ENCODE data around the gene SFR1. TPM values are rescaled to one million over a fixed set of nuclear protein-coding genes. Genes with fewer than 3 reads are reported as not detected.
"Not testable (repeated sequence)": the region's sequence is repeated elsewhere in the genome, so short reads cannot be mapped to it uniquely, and the experiment has no call there.

Gene SFR1
- total and polyA plus RNA-seq, 5 donors, result 7.0 to 8.4 (median 7.1) TPM

GRCh38 chr10:104174136-104174535, 52.2 kb downstream of the SFR1 start:
- H3K27ac ChIP-seq (ENCODE audit: low read length); H3K4me1 ChIP-seq (ENCODE audit: control insufficient read depth, insufficient read depth, low read length); H3K9me3 ChIP-seq (ENCODE audit: control insufficient read depth, low read length); intact Hi-C loops (cut with DNase I); H3K4me3 ChIP-seq (ENCODE audit: low read length); H3K27me3 ChIP-seq (ENCODE audit: control insufficient read depth, insufficient read depth); ATAC-seq; DNase-seq: not testable (repeated sequence)
- WGBS, result 86% methylated on average over 1 of the region's 1 CpG

Other genes with a start within 250 kb of the SFR1 start
- 10 to 100 TPM; 24.3 to 26.8 (median 25.1) TPM for gene STN1, start 204.0 kb upstream of the SFR1 start, total RNA-seq
- gene STN1, start 204.0 kb upstream of the SFR1 start, polyA plus RNA-seq, result 26.8 TPM
- 10 to 100 TPM; 32.8 to 40.5 (median 36.4) TPM for gene SLK, start 155.0 kb upstream of the SFR1 start, total RNA-seq
- gene SLK, start 155.0 kb upstream of the SFR1 start, polyA plus RNA-seq, result 12.7 TPM
- gene COL17A1, start 36.3 kb upstream of the SFR1 start, total RNA-seq, result under 1 TPM in 3 of 4 donors, not detected in 1; 0.12 to 0.43 (median 0.14) TPM
- gene COL17A1, start 36.3 kb upstream of the SFR1 start, polyA plus RNA-seq, result 0.07 TPM
- gene CFAP43, start 110.2 kb downstream of the SFR1 start, total RNA-seq, result under 1 TPM; 0.09 to 0.35 (median 0.22) TPM
- 0.18 TPM for gene CFAP43, start 110.2 kb downstream of the SFR1 start, polyA plus RNA-seq
- gene GSTO1, start 132.7 kb downstream of the SFR1 start, total RNA-seq, result 100 to 1,000 TPM; 164 to 220 (median 198) TPM
- gene GSTO1, start 132.7 kb downstream of the SFR1 start, polyA plus RNA-seq, result 351 TPM
- gene GSTO2, start 147.0 kb downstream of the SFR1 start, total RNA-seq, result 1 to 10 TPM in 1 of 4 donors, under 1 TPM in 3; 0.37 to 1.1 (median 0.72) TPM
- gene GSTO2, start 147.0 kb downstream of the SFR1 start, polyA plus RNA-seq, result 0.43 TPM
- 10 to 100 TPM; 29.1 to 83.3 (median 41.9) TPM for gene ITPRIP, start 216.3 kb downstream of the SFR1 start, total RNA-seq
- gene ITPRIP, start 216.3 kb downstream of the SFR1 start, polyA plus RNA-seq, result 44.8 TPM
- gene CFAP58, start 231.7 kb downstream of the SFR1 start, total RNA-seq, result 1 to 10 TPM; 2.9 to 5.4 (median 3.4) TPM
- gene CFAP58, start 231.7 kb downstream of the SFR1 start, polyA plus RNA-seq, result 2.9 TPM